SKM-1 (cell line): ENCODE results near the gene FLT1.

ENCODE experiments used
- DNase-seq: peaks from one replicate; lab custom pipeline; 2025; ENCODE audit not compliant: unreplicated experiment; lab: John Stamatoyannopoulos, UW

Gene FLT1

DNA sequence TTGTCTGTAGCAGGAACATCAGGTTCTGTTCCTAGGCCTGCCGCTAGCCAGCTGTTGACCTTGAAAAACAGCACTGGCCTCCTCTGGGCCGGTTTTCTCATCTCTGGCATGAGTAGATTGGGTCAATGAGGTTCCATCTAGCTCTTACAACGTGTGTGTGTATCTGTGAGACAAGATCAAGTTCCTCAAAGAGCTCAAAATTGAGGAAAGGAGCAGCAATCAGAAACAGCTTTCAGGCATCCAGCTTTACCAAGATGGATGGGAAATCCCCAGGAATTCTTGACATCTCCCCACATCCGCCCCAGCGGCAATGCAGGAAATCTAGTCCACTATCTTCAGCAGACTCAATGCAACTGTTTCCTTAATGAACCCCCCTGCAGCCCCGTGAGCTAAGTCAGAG is 4.9 kb downstream of the FLT1 start:
- DNase-seq: no peak

DNA sequence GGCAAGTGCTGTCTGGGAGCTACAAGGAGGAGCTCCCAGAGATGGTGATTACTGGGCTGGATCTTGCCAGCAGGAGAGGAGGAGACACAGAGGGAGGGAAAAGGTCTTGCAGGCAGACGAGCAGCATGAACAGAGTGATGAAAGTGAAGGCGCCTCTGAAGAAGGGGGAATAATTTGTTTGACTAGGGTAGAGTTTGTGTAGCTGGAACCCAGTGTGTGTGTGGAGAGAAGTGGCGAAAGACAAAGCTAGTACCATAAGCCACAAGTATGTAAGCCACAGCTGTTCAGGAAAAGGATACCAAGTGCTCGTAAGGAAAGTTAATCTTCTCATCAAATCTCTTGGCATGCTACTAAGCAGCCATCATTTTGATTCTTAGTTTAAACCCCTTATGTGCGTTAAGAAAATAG is 5.4 kb downstream of the FLT1 start:
- DNase-seq: no peak

DNA sequence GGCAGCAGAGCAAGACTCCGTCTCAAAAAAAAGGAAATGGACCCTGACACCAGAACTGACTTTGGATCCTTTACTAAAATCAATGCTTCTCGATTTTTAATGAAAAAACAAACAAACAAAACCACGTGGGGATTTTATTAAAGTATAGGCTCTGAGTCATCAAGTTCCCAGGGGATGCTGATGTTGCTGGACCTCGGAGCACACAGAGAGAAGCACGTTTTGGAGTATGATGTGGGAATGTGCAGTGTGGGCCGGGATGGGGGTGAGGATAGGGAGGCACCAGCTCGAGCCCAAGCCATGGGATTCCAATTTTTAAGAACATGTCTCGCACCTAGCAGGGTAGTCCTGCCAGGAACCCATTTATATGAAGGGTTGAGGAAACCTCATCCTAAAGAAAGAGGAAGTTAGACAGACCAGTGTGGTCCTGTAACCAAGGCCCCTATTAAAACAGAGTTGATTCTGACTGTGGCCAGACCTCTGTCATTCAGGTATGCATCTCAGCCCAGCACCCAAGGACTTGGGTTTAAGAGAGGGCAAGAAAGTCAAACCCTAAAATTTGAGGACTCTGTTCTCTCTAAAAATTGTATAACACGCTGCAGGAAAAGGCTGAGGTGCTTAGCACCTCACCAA is 6.4 kb downstream of the FLT1 start:
- DNase-seq: peak; percentile 38

DNA sequence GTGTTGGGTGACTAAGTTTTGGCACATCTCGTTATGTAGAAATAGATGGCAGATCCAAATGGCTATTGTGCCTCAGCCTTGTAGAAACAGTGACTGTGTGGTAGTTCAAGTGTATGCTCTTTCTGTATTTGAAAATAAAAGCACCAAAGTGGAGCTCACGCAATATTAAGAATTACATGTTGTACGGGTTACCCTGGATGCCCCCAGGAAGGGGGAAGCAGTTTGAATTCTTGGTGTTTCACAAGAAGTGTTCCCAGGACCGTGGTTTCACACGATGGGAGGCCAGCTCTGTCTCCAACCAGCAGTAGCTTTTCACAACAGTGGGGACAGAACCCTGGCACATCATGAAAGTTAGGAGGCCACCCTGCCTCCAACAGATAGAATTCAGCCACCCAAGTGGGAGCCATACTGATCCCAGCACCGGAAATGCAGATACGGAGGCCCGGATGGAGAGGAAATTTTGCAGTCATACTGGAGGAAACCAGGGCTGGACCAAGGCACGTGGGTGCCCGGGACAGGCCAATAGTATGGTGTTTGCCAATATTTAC is 8.9 kb downstream of the FLT1 start:
- peak; percentile 35 for DNase-seq

DNA sequence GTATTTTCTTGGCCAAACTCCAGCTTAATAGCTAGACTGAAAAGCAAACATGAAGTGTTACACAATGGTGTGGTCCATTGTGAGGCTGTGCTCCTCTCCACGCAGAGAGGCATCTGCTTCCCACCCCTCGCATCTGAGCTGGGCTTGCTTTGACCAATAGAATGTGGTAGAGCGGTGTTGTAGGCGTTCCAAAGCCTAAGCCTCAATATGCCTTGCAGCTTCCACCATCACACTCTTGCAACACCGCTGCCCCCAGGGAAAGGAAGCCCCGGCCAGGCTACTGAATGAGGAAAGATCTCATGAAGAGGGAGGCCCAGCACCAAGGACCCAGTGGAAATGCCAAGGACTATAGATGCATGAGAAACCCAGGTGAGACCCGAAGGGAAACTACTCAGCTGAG is 9.4 kb downstream of the FLT1 start:
- peak; percentile 80 for DNase-seq

DNA sequence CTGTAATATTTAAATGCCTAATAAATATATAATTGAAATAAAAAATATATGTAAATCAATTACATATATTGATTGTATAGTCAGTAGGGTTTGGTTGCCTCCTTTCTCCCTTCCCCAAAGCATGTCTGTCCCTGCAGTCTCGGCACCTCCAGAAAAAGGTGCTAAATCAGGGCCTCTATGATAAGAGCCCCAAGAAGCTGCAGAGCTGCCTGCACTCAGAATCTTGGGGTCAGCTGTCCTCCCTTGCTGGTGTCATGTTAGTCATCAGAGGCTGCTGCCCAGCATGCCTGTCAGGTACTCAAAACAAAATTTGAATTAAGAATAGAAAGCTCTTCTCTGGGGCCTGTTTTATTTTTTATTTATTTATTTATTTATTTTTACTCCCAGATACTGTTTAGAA is 9.8 kb downstream of the FLT1 start:
- DNase-seq: no peak

DNA sequence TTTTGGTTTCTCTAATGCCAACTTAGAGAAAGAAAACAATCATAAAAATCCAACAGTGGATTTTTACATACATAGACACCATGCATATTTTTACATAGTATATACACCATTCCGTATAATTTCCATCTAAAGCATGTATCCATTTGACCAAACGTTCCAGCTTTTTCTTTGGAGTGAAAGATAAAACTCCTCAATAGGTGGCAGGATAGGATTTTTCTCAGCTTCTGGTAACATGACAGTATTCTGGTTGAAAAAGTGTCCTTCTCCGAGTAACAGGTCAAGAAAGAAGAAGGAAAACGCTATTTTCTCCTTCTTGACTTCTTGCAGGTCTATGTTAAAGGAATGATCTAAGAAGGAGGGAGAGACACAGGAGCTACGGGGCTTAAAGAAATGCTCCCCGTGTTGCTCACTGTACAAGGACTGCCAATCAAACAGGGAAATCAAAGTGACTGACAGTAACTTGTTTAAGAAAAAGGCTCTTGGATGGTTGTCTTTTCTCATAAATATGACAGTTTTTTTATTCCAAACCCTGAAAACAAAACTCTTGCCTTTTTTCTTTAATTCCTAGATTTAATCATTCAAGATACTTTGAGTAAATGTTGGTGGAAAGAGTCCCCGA is 11.5 kb downstream of the FLT1 start:
- DNase-seq: no peak

DNA sequence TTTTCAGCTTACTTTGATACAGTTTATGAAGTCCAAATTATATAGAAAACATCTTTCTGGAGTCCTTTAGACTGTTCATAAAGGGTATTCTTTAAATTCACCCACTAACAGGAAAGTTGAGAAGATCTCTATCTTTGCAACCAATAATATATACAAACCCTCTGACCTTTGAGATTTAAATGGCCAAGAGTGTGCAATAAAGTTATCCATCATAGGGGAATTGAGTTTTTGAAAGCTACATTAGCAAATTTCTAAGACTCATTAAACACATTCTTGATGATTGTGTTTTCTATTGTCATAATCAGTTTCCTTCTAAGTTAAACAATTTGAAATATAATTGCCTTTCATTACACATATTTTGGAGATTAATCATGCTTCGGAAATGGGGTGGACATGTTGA is 15.9 kb downstream of the FLT1 start:
- no peak for DNase-seq

DNA sequence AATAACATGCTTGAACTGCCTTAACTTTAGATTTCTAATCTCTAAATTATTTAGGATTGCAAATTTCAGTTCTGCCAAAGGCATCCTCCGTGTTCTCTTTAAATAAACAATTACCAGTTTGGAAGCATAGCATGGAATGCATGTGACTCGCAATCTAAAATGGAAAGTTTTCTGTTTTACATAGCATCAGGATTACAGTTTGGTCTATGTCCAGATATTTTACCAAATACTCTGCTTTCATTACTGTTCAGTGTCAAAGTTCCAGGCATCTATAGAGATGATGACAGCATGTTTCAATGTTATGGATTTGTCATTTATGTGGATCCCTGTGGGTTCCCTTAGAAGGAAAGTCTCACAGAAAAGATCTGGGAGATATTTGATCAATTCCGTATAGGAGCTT is 16.8 kb downstream of the FLT1 start:
- DNase-seq: no peak

DNA sequence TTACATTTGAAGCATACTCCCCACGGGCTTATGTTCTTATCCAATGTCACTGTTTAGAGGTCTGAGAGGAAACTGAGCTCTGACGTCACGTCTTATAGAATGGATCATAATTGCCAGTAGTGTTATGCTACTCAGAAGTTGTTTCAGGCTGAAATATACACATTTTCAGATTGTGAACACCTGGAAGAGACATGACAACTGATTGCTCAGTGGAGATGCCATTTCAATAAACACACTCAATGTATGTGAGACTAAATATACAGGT is 17.3 kb downstream of the FLT1 start:
- no peak for DNase-seq

DNA sequence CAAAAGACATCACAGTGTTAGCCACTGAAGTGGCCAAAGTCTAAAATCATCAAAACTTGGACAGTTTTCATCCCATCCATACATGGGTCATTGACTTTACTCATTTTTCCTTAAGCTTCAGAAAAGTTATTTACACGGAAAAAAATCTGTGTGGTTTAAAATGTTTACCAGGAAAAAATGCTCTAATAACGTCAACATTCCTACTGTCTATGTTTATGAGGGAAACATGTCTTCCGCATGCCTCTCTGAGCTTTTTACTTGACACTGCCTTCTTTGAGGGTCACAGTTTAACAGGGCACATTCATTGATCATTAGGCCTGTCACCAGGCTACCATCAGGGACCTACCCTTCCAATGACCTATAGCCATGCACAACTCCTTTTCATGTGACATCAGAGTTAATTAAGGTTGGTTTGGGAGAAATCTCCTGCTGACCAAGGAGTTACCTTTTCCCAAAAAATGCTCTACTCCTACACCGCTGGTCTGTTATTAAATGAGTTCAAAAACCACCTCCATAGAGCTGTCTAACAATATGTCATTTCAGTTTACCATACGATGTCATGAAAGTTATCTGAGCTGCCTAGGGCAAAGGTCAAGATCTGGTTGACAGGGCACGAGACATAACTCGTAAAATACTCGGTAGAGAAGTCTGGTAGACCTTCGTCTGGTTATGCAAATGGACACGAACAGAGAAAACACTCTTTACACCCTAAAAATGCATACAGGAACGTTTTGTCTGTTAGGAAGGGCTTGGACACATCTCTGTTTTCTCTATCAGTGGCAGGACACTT is 17.8 kb downstream of the FLT1 start:
- DNase-seq: no peak

DNA sequence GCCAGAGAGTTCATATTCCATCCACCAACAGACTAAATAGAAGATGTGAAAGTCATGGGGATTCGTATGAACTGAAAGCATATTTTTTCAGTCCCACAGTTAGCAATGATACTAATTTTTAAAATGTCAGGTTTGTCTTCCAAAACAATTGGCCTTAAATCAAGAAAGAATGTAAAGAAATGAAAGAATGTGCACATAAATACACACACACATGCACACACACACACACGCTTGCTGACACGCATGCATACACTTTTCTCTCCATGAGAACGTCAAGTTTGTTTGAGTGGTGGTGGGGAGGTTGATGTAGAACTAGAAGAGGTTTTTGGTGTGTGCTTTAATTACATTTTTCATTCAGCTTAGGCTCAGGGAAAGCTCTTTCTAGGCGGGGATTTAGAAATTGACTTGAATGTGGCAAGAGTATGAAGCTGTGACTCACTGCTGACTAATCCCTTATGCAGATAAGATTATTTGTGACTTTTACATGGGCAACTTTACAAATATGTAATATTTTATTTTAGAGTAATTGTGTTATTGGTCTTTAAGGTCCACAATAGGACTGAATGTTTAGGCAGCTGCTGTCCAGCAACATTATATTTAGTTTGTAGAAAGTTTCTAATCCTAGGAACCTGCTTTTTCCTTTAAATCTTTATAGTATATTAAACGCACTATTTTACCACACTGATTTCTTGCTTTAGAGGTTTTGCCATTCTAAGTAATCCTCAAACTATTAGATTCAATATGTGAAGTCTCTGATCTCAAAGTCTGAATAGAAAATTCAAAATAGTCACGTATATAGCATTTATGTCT is 18.8 kb downstream of the FLT1 start:
- DNase-seq: peak; percentile 38

DNA sequence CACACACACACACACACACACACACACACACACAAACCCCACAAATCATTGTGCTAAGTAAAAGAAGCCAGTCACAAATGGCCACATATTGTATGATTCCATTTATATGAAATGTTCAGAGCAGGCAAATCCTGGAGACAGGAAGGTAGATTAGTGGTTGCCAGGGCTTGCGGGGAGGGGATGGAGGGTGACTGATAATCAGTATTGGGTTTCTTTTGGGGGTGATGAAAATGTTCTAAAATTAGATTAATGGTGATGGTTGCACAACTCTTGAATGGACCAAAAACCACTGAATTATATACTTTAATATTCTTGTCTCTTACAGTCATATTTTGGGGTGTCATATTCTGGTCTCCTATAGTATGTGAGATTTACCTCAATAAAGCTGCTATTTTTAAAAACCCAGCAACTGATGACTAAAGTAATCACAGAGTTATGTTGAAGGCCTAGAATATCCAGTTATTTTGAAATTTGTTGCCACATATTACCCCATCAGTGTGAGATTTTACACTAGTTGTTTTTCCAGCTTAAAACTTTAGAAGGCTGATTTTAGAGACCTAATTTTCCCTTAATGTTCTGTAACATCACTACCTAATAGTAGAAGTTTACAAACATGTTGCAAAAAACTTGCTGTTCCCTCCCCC is 20.3 kb downstream of the FLT1 start:
- no peak for DNase-seq

DNA sequence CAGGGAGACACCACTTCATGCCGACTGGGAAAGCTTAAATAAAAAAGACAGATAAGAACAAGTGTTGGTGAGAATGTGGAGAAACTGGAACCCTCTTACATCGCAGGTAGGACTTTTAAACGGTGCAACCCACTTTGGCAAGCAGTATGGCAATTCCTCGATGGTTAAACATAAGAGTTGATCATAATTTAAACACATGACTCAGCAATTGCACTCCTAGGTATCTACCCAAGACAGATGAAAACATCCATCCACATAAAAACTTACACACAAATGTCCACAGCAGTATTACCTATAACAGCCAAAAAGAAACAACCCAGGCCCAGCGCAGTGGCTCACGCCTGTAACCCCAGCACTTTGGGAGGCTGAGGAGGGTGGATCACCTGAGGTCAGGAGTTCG is 21.9 kb downstream of the FLT1 start:
- no peak for DNase-seq

DNA sequence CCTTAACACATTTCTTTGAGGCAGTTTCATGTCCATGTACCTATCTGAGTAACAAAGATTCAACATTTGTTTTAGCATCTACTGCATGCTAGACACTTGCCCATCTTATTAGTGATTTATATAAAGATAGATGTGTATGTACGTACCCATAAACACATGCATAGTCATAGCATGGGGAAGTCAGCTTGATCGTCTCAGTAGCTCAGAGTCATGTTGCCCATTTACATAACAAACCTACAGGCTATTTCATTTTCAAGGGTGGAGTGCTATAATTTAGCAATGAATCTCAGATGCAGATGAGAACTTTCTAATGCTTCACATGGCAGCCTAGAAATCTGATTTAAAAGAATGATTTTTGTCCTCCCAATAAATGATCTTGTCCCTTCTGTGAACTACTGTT is 23.5 kb downstream of the FLT1 start:
- no peak for DNase-seq

DNA sequence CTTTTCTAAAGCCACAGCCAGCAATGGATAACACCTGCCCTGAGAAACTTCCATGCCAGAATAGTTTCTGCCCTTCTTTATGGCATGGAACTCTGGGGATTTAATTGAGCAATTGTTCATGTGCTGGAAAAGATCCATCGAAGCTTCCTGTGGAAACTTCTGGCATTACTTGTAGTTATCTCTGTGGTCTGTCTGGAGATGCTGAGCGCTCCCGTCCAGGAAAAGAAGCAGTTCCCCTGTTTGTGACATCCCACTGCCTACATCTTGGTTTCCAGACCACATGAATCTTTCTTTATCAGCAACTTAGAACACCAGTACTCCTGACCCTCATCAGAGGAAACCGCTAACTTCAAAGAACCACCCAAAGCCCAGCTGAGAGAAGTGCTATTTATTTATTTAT is 24.6 kb downstream of the FLT1 start:
- no peak for DNase-seq

DNA sequence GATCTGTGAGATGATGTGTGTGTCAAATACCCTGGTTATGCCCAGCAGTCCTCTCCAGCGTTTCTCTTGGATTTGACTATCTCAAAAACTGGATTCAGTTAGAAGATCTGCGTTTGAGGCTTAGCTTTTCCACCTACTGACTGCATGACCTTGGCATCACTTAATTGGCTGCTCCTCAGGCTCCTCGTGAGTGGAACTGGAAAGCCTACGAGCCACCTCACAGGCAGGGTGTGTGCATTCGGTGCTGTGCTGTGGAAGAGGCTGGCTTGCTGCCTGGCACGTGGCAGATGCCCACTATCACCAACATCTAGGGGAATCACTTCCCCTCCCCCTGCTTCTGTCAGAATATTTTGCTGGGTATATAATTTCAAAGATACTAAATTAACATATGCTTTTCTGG is 25.6 kb downstream of the FLT1 start:
- DNase-seq: no peak

DNA sequence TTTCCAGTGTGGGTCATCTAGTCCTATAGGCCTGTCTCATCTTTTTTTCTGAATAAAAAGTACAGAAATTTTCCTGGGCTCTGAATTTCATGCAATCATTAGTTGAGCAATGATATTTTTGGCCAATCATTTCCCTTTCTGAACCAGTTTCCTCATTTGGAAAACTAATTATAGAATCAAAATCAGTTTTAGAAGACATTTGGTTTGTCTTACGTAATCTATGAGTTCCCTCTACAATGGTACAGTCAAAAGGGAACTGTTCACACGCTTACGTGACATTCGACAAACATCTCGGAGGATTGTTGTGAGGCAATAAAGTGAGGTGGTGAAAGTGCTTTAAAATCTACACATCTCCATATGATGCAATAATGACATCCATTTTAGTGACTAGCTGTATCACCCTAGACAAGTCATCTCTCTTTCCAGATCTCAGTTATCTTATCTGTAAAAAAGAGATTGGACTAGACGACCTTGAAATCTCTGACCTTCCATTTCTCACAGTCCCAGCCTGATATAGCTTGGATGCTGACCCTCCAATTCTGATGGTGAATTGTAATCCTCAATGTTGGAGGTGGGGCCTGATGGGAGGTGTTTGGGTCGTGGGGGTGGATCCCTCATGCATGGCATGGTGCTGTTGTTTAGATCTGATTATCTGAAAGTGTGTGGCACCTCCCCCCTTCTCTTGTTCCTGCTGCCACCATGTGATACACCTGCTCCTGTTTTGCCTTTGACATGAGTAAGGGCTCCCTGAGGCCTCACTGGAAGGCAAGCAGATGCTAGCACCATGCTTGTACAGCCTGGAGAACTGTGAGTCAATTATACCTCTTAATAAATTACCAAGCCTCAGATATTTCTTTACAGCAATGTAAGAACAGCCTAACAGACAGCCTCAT is 26.7 kb downstream of the FLT1 start:
- peak; percentile 98 for DNase-seq

DNA sequence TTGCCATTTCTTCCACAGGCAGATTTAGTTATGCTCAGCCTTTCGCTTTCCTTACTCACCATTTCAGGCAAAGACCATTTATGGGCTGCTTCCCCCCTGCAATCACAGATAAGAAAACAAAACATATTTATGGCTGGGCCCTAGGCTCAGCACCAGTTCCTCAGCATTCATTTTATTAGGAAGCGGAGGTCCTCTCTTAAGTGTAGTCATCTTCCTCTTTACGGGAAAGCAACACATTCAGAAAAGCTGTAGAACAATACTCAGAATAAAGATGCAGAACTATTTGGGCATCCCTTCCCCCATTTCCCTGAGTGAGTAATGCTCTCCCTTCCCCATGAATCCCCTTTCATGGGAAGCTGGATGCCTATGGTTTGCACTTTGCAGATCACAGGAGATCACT is 27.9 kb downstream of the FLT1 start:
- no peak for DNase-seq

DNA sequence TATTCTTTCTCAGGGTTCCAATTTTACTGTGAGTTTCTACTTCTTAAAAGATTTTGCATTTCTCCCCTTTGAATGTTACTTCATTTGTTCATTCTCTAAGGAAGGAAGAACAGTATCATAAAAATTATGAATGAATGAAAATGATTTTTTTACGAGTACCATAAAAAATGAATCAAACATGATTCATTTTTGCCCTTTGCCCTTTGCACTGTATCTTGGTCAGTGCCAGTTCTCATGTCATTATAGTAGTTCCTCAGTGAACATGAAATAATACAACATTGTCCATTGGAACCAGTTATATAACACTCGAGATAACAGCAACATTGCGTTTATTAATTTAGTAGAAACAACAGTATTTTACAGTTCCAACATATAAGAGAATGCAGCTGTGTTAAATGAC is 28.8 kb downstream of the FLT1 start:
- no peak for DNase-seq
